GM12891 (cell line): ENCODE measurements around the gene GPC6.

Experiments used
- DNase-seq: peaks from one replicate; pipeline ENCODE4 v3.0.0; 2011; ENCODE audit warnings: low spot score; ENCODE audit not compliant: insufficient read length
- FAIRE-seq: peaks from 2 replicates; lab custom pipeline; 2011; peaks lifted over from hg19 to GRCh38; lab: Jason Lieb, UNC
- PAX5 ChIP-seq: IDR thresholded peaks from 2 replicates; pipeline ENCODE4 v1.6.1; 2011; ENCODE audit warnings: low read length, moderate library complexity, mild to moderate bottlenecking; ENCODE audit not compliant: insufficient read depth, severe bottlenecking
- POLR2A ChIP-seq: IDR thresholded peaks from 2 replicates; pipeline ENCODE4 v1.6.1; 2011; ENCODE audit warnings: low read depth, low read length, control low read depth
- POLR2AphosphoS5 ChIP-seq: IDR thresholded peaks from 2 replicates; pipeline ENCODE4 v1.6.1; 2011; ENCODE audit warnings: low read depth, low read length, control low read depth
- POU2F2 ChIP-seq: IDR thresholded peaks from 2 replicates; pipeline ENCODE4 v1.6.1; 2011; ENCODE audit warnings: low read depth, mild to moderate bottlenecking, control low read depth, low read length, moderate library complexity
- SPI1 ChIP-seq: IDR thresholded peaks from 2 replicates; pipeline ENCODE4 v1.6.1; 2011; ENCODE audit warnings: low read depth, low read length, control low read depth
- TAF1 ChIP-seq: IDR thresholded peaks from 2 replicates; pipeline ENCODE4 v1.6.1; 2011; ENCODE audit warnings: low read depth, low read length, control low read depth

The GPC6 gene

DNA sequence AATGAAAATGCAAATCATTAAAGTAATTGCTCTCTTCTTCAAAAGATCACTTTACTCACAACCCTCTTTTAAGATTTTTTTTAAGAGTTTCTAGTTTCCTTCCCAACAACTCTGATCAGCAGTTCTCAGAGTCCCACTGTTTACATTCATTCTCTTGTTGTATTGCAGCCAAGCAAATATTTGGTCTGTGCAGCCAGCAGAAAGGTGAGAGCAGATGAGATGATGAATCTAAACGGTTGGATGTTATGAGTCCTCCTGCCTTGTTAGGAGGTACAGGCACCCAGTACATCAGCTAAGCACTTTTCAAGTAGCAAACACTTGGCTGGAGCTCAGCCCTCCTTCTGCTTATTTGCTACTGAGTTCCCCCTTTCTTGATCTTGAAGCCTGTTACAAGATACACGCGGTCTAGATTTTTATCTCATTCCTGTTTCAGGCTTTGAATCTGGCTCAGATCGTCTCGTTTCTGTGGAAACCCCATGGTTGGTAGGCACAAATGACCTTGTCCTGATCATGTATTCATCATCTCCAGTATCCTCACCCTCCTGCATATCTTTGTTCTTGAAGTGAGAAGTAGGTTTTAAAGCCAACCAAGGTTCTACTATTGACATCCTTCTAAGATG, 952.1 kb downstream of the GPC6 start:
- FAIRE-seq (no peak), DNase-seq (no peak)
- TF ChIP-seq POLR2AphosphoS5: no peak
- no peak for TF ChIP-seq SPI1
- TF ChIP-seq TAF1: no peak
- TF ChIP-seq POLR2A: no peak
- TF ChIP-seq POU2F2: no peak
- TF ChIP-seq PAX5: no peak

DNA sequence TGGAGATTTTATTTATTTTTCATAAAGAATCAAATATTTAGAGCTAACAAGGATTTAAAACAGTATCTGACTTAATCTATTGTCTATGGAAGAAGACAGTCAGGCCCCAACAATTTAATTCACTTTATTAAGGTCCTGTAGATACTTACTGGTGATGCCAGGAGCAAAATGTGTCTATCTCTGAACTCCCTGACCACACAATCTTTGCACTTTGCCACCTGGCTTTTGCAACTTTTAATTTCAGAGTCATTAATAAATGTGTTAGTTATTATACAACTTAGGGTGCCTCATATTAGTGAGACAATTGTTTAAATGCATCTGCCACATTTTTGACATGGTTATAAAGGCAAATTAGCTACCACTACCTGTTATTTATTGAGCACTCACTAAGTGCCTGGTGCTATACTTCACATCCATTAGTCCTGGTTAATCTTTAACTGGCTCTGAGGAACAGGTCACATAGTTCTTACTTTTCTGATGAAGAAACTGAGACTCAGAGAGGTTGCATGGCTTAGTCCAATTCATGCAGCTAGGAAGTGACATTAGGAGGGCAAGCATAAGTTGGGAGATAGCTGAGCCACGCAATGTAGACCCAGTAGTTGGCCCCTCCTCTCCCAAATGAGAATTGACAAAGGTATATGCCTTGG, 955.0 kb downstream of the GPC6 start:
- TF ChIP-seq POLR2AphosphoS5: no peak
- no peak for TF ChIP-seq PAX5
- TF ChIP-seq TAF1: no peak
- no peak for TF ChIP-seq SPI1
- TF ChIP-seq POLR2A: no peak
- no peak for TF ChIP-seq POU2F2
- no peak for FAIRE-seq
- DNase-seq: no peak

DNA sequence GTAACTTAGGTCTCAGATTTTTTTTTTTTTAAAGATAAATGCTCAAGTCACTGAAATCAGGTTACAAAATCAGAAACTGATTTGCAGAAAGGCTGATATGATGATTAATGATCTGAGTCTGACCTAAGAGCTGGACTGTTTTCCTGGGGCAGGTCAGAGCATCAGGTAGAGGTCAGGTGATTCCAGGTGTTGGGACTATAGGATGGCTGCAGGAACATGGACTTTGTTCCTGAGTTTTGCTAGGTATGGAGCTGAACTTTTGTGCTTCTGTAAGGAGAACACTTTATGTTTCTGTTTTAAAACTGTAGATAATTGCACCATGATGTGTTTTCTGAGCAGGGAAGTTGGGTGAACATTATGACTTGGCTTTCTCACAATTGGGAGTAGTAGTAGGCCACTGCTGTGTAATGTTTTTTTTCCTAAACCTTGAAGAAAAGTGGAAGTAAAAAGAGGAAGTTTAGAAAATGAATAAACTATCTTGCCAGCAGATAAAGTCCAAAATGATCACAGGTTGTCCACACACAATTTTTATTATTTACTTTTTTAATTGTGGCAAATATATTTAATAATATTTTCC, 955.7 kb downstream of the GPC6 start:
- DNase-seq (no peak), FAIRE-seq (no peak)

DNA sequence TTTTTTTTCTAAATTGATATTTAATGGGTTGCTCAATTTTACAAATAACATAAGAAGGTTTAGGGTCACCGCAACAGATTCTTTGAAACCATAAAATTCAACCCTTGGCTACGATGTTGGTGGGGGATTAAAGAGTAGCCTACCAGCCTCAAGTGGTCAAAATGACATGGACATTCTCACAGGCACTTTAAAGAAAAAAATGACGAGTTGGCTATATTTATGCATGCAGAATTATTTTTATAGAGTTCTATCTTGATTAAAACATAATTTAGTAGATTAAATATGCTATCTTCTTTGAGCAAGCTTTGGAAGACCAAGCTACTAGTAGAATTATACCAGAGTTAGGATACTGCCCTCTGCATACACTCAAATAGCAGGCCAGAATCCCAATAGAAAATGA, 959.9 kb downstream of the GPC6 start:
- FAIRE-seq (no peak), DNase-seq (no peak)
- TF ChIP-seq SPI1 (no peak), TAF1 (no peak), POLR2AphosphoS5 (no peak), PAX5 (no peak), POLR2A (no peak), POU2F2 (no peak)

More for the DNA sequence above, 955.7 kb downstream of the GPC6 start:
- TF ChIP-seq POLR2A: no peak
- no peak for TF ChIP-seq PAX5
- TF ChIP-seq POLR2AphosphoS5: no peak
- no peak for TF ChIP-seq SPI1
- no peak for TF ChIP-seq TAF1
- TF ChIP-seq POU2F2: no peak

DNA sequence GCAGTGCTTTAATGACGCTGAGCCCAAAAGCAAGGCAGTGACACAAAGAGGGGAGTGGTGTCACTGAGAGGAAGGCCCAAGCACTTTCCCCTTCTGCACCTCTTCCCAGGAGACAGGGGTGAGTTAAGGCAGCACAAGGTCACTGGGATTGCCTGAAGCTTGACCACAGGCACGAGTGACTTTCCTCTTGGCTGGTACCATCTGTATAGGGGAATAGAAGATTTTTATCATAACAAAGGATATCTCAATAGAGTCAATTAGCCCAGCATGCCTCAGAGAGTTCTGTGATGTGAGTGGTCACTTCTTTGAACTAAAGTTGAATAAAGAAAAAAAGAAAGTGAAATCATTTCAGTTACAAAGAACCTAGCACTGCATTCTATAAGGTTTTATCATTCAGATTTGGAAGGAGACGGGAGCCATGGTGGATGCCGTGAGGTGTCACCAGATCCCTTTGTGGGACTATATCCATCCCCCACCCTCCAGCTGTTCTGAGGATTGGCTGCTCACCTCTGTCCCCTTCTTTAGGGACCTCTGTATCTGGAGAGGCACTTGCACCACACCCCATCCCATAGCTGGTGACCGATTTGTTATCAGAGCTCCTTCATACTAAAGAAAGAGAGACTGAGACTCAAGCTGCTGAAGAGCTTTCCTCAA, 961.7 kb downstream of the GPC6 start:
- TF ChIP-seq PAX5 (no peak), TAF1 (no peak), POU2F2 (no peak), POLR2A (no peak), SPI1 (no peak), POLR2AphosphoS5 (no peak)
- DNase-seq (no peak), FAIRE-seq (no peak)

DNA sequence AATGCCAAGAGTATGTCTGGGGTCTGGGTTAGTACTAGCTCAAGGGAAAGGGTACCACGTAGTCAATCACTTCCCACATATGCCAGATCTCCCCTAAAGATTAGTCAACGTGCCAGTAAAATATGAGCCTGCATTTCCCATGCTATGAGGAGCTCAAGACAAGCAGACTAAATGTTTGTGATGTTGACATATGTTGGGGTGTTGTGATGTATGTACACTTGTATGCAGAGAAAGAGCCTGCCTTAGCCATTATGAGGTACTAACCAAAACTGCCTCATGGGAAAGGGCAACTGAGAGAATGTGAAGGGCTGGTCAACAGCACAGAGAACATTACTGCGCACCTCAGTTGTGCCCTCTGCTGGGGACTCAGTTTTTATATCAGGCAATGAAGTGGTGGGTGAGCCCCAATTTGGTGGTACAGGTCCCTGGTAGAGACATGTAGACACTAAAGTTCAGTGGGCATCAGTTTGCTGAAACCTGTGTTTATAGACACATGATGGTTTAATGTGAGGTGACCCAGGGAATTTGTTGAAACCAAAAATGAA, 965.9 kb downstream of the GPC6 start:
- peak; percentile 76 for FAIRE-seq
- DNase-seq: peak; percentile 2
- TF ChIP-seq POLR2AphosphoS5 (no peak), TAF1 (no peak), POLR2A (no peak), POU2F2 (no peak), SPI1 (no peak), PAX5 (no peak)

DNA sequence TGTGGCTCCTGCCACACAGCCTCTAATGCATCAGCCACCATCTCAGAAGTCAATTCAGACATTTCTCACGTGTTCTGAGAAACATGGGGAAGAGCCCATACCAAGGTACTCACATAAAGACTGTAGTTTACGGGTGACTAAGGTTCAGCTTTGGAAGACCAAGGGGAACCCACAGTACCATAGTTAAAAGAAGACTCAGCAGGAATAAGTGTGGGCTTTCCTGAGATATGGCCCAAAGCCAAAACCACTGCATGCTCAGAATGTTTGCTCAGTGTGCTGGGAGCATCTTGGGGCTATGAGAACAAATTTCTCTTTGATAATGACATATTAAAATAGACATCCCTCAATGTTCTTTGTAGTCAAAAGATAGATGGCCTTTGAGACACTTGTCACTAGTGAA, 969.1 kb downstream of the GPC6 start:
- DNase-seq (no peak), FAIRE-seq (no peak)
- no peak for TF ChIP-seq POLR2AphosphoS5
- no peak for TF ChIP-seq TAF1
- TF ChIP-seq SPI1: no peak
- TF ChIP-seq POU2F2: no peak
- no peak for TF ChIP-seq POLR2A
- no peak for TF ChIP-seq PAX5

DNA sequence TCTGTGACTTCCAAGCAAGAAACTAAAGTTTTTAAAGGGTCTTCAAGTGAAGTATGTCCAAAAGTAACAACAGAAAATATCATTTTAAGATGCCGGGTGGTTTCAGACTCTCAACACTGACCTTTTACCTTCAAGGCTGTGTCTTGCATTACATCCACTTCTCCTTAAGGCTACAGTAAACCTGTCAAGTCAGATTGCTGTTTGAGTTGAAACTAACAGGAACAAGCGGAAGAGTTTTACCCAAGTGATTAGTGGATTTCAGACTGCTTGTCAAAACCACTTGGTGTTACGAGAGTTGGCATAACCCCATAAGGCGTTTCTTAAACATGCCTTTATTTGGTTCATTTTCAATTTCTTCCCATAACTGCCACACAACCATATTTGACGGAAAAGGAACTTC, 969.8 kb downstream of the GPC6 start:
- DNase-seq: no peak
- FAIRE-seq: no peak
- no peak for TF ChIP-seq POU2F2
- TF ChIP-seq SPI1: no peak
- TF ChIP-seq POLR2A: no peak
- no peak for TF ChIP-seq TAF1
- no peak for TF ChIP-seq POLR2AphosphoS5
- TF ChIP-seq PAX5: no peak
